SK-N-MC (cell line): Measurements from ENCODE around the gene CYTH1.

ENCODE experiments used
- EZH2 ChIP-seq: fragments of 200-600 bp; sonication (generic); IDR thresholded peaks from one replicate; pipeline ENCODE4 v1.6.1; 2017; ENCODE audit warnings: antibody characterized with exemption
- POLR2AphosphoS5 ChIP-seq: IDR thresholded peaks from 2 replicates; pipeline ENCODE4 v1.6.1; 2012; ENCODE audit warnings: mild to moderate bottlenecking, low read depth, low read length, borderline replicate concordance

- TF ChIP-seq POLR2AphosphoS5 (no peak), EZH2 (no peak)
These were observed 57.1 kb downstream of the CYTH1 start for GRCh38 chr17:78724999-78725398.
